ENCODE data around the gene KIAA1958. TPM values are rescaled to one million over a fixed set of nuclear protein-coding genes. Genes with fewer than 3 reads are reported as not detected.

The KIAA1958 gene
- total and polyA plus RNA-seq, 10 of the 15 experiments (the other 5 are each of a cell fraction or from before 2014, with no cell fraction given): 0.53 to 8.7 (median 4.0) TPM

- WGBS (ENCODE audit: insufficient coverage, insufficient replicate concordance, low lambda C conversion rate, missing lambda C conversion rate): 100% methylated on average over 1 of the region's 1 CpG
- no peaks in the 10 kb centered on the region for H3K27me3 ChIP-seq (replicated peaks in 1 of 2; ENCODE audit: control insufficient read depth in 2 of 2, insufficient read depth in 2 of 2, low read length in 1 of 2)
- BruUV-seq (replicated peaks): no TSS peak
- POLR2A ChIA-PET: no interaction called here
- no peak for ATAC-seq
- H3K9ac ChIP-seq (ENCODE audit: control insufficient read depth, insufficient read depth, low read length): no peak overlapping the region
- H2AFZ ChIP-seq (ENCODE audit: control insufficient read depth, low read depth, low read length): no peak overlapping the region
- no peak overlapping the region for H3K4me2 ChIP-seq (ENCODE audit: control insufficient read depth, insufficient read depth)
- no peak for DNase-seq (ENCODE audit: low read depth, low spot score)
- RAD21 ChIA-PET (ENCODE audit: unreplicated experiment): no interaction called here
- in situ Hi-C loops (cut with MboI) (no loop called here), intact Hi-C loops (cut with micrococcal nuclease; ENCODE audit: unreplicated experiment) (no loop called here)
- H3K4me1 ChIP-seq (ENCODE audit: control insufficient read depth, insufficient read depth, low read length): no peaks in the 10 kb centered on the region
- peaks cover 16% of the 10 kb centered on the region for H3K9me3 ChIP-seq (replicated peaks; ENCODE audit: control insufficient read depth, insufficient read depth, low read length)
- peaks cover 0 to 6% of the 10 kb centered on the region in 2 experiments; a peak in 2 of 4 replicates for H3K36me3 ChIP-seq (ENCODE audit: control insufficient read depth in 2 of 2, insufficient read depth in 2 of 2, low read length in 1 of 2)
- SMC1A ChIA-PET (ENCODE audit: uncharacterized antibody, unreplicated experiment): no interaction called here
- H3K4me3 ChIP-seq: no peak overlapping the region
- CTCF ChIA-PET: interaction anchor here (0.8 kb wide), 1 partner anchor 37 kb away, joined by 3 read pairs; no protein-coding TSS in a partner anchor
- peaks cover 17% of the 10 kb centered on the region for H3K79me2 ChIP-seq (ENCODE audit: control insufficient read depth, insufficient read depth, low read length)
- FAIRE-seq: no peak
- no peak overlapping the region for H3K27ac ChIP-seq (ENCODE audit: control insufficient read depth, insufficient read depth)
- H4K20me1 ChIP-seq (ENCODE audit: control insufficient read depth, insufficient read depth): no peaks in the 10 kb centered on the region
- TF ChIP-seq ESRRA (IDR thresholded peaks at IDR 0.05; ENCODE audit: low read length) (no peak), ZNF687 (IDR thresholded peaks at IDR 0.05) (no peak), ZSCAN29 (IDR thresholded peaks at IDR 0.05) (no peak), BACH1 (IDR thresholded peaks at IDR 0.05; ENCODE audit: borderline replicate concordance) (no peak), RAD21 (IDR thresholded peaks at IDR 0.05; ENCODE audit: insufficient read depth, low read depth, low read length) (no peak), SUPT20H (IDR thresholded peaks at IDR 0.05; ENCODE audit: borderline replicate concordance, control insufficient read depth, low read depth, low read length) (no peak), E4F1 (IDR thresholded peaks at IDR 0.05; ENCODE audit: borderline replicate concordance, partially characterized antibody) (no peak), USF1 (IDR thresholded peaks at IDR 0.05; ENCODE audit: borderline replicate concordance, extremely low read length, insufficient read depth, low read depth, low read length) (no peak), EP300 (IDR thresholded peaks at IDR 0.05; ENCODE audit: borderline replicate concordance in 1 of 2, control insufficient read depth in 1 of 2, low read depth in 2 of 2, low read length in 2 of 2) (no peak), SKIL (IDR thresholded peaks at IDR 0.05; ENCODE audit: low read depth, poor library complexity, severe bottlenecking) (no peak)
Measured at GRCh38 chr9:112493393-112494137, 6.9 kb downstream of the KIAA1958 start.

Measured in GM12878 (cell line).